ENCODE measurements around the gene SOCS3. TPM values are rescaled to one million over a fixed set of nuclear protein-coding genes. Genes with fewer than 3 reads are reported as not detected.

SOCS3 gene
- total RNA-seq, 1 donor from 2014 or later: 13.4 TPM

GRCh38 chr17:78406396-78406795 is 46.5 kb upstream of the SOCS3 start:
- Mint-ChIP-seq H3K27me3 (ENCODE audit: low read depth, unreplicated experiment) (no peaks in the 10 kb centered on the region), H3K4me3 (ENCODE audit: unreplicated experiment) (no peak overlapping the region), H3K9me3 (ENCODE audit: unreplicated experiment) (no peaks in the 10 kb centered on the region), H3K4me1 (ENCODE audit: low read depth, unreplicated experiment) (peaks cover 25% of the 10 kb centered on the region), H3K27ac (ENCODE audit: unreplicated experiment) (no peak overlapping the region), H3K36me3 (ENCODE audit: low read depth, unreplicated experiment) (peaks cover 19% of the 10 kb centered on the region)
- peaks cover 68% of the 10 kb centered on the region for H3K79me2 ChIP-seq (ENCODE audit: insufficient read depth, low read length)
- H3K9me3 ChIP-seq (ENCODE audit: insufficient read depth, low read depth, low read length): no peaks in the 10 kb centered on the region
- no peak overlapping the region for H2AFZ ChIP-seq (ENCODE audit: low read depth, low read length)
- no peaks in the 10 kb centered on the region for H3K4me1 ChIP-seq (ENCODE audit: insufficient read depth, low read length)
- H3K36me3 ChIP-seq (ENCODE audit: insufficient read depth, low read length): peaks cover 14% of the 10 kb centered on the region
- TF ChIP-seq CTCF (IDR thresholded peaks at IDR 0.05; ENCODE audit: insufficient read depth, low read depth, low read length): no peak
- no peak for TF ChIP-seq EZH2 (IDR thresholded peaks at IDR 0.05; ENCODE audit: insufficient read depth, low read length)
- no peak for FAIRE-seq
- no peak overlapping the region for H3K9ac ChIP-seq (ENCODE audit: low read length)
- H3K27ac ChIP-seq (ENCODE audit: low read depth, low read length): no peak overlapping the region
- no peak for DNase-seq (ENCODE audit: low read depth)
- peaks cover 72% of the 10 kb centered on the region for H4K20me1 ChIP-seq (ENCODE audit: insufficient read depth, low read length)
- no peaks in the 10 kb centered on the region for H3K27me3 ChIP-seq (ENCODE audit: insufficient read depth, low read length)
- H3K4me2 ChIP-seq (ENCODE audit: low read length): no peak overlapping the region
- no peak overlapping the region for H3K4me3 ChIP-seq (ENCODE audit: insufficient read depth, low read depth, low read length)

DNA sequence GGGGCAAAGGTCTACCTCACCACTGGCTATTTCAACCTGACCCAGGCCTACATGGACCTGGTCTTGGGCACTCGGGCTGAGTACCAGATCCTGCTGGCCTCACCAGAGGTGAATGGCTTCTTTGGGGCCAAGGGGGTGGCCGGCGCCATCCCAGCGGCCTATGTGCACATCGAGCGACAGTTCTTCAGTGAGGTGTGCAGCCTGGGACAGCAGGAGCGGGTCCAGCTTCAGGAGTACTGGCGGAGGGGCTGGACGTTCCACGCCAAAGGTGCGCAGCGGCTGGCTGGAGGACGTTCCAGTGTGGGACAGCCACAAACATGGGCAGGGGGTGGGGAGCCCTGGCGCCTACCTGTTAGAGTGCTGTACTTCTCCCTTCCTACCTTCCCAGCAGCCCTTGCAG is 43.9 kb upstream of the SOCS3 start:
- H3K36me3 ChIP-seq (ENCODE audit: insufficient read depth, low read length): peaks cover 23% of the 10 kb centered on the region
- H3K36me3 Mint-ChIP-seq (ENCODE audit: low read depth, unreplicated experiment): peaks cover 34% of the 10 kb centered on the region

More for the DNA sequence above, 43.9 kb upstream of the SOCS3 start:
- Histone ChIP-seq H4K20me1 (ENCODE audit: insufficient read depth, low read length) (peaks cover 72% of the 10 kb centered on the region), H3K9ac (ENCODE audit: low read length) (no peak overlapping the region), H3K4me1 (ENCODE audit: insufficient read depth, low read length) (no peaks in the 10 kb centered on the region), H3K4me2 (ENCODE audit: low read length) (no peak overlapping the region), H3K9me3 (ENCODE audit: insufficient read depth, low read depth, low read length) (no peaks in the 10 kb centered on the region), H3K27ac (ENCODE audit: low read depth, low read length) (no peak overlapping the region), H3K27me3 (ENCODE audit: insufficient read depth, low read length) (no peaks in the 10 kb centered on the region), H3K79me2 (ENCODE audit: insufficient read depth, low read length) (peaks cover 57% of the 10 kb centered on the region), H2AFZ (ENCODE audit: low read depth, low read length) (no peak overlapping the region), H3K4me3 (ENCODE audit: insufficient read depth, low read depth, low read length) (no peak overlapping the region)
- TF ChIP-seq EZH2 (IDR thresholded peaks at IDR 0.05; ENCODE audit: insufficient read depth, low read length): no peak
- TF ChIP-seq CTCF (IDR thresholded peaks at IDR 0.05; ENCODE audit: insufficient read depth, low read depth, low read length): no peak
- H3K4me1 Mint-ChIP-seq (ENCODE audit: low read depth, unreplicated experiment): peaks cover 38% of the 10 kb centered on the region
- FAIRE-seq (no peak), DNase-seq (ENCODE audit: low read depth) (no peak)
- no peaks in the 10 kb centered on the region for H3K9me3 Mint-ChIP-seq (ENCODE audit: unreplicated experiment)
- H3K27ac Mint-ChIP-seq (ENCODE audit: unreplicated experiment): no peak overlapping the region
- no peak overlapping the region for H3K4me3 Mint-ChIP-seq (ENCODE audit: unreplicated experiment)
- no peaks in the 10 kb centered on the region for H3K27me3 Mint-ChIP-seq (ENCODE audit: low read depth, unreplicated experiment)

Data from astrocyte (in vitro differentiated cells and primary cell).